Measurements from ENCODE around the gene NFATC1.

The NFATC1 gene

DNA sequence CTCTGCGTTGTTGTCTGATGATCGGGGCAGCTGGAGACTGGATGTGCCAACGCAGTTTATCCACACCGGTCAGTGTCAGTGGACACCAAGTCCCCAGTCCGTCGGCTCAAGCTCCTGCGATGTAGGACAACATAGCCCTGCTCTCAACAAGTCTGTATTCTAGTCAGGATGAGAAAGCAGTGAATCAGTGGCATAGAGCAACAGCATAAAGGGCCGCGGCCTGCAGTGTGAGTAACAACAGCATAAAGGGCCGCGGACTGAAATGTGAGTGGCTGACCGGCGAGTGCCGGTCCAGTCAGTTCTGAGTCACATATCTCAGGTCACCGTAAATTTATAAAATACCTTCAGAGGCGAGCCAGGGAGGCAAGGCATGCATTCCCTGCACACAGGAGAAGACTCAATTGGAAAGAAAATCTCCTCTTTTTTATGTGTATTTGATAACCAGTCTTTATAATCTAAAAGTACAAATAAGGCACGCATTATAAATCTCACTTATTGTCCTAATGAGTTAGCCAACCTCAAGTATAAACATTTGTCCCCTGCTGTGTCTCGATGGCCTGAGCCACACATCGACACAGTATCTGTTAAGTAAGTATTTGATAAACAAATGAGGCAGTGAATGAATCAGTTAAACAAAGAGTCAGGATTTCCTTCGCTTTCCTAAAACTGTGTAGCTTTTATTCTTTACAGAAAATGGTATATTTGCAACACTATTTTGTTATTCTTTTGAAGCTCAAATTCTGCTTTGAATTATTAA lies 33.8 kb upstream of the NFATC1 start:
- peak; percentile 48; the same call in 2 of the 3 replicates for ATAC-seq (ENCODE audit: low read depth)
- DNase-seq (ENCODE audit: low spot score) = no peak
- Histone ChIP-seq H3K9me3 (ENCODE audit: severe bottlenecking) (no peaks in the 10 kb centered on the region), H3K36me3 (ENCODE audit: low read depth) (no peaks in the 10 kb centered on the region), H3K4me3 (ENCODE audit: severe bottlenecking) (no peak overlapping the region), H3K4me1 (ENCODE audit: insufficient read depth, poor library complexity, severe bottlenecking) (no peaks in the 10 kb centered on the region), H3K27ac (ENCODE audit: poor library complexity, severe bottlenecking) (no peak overlapping the region), H3K27me3 (ENCODE audit: insufficient read depth, poor library complexity, severe bottlenecking) (no peaks in the 10 kb centered on the region)
- no peak for TF ChIP-seq CTCF (IDR thresholded peaks at IDR 0.05; ENCODE audit: poor library complexity, severe bottlenecking)

DNA sequence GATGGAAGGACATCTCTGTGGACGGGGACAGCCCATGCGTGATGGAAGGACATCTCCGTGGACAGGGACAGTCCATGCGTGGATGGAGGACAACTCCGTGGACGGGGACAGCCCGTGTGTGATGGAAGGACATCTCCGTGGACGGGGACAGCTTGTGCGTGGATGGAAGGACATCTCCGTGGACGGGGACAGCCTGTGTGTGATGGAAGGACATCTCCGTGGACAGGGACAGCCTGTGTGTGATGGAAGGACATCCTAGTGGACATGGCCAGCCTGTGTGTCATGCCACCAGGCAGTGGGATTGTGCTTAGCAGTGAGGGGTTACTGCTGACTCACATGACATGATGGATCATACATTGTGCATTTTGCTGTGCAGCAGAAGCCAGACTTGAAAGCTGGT lies 30.0 kb upstream of the NFATC1 start:
- ATAC-seq (ENCODE audit: low read depth) = no peak
- no peak overlapping the region for H3K4me3 ChIP-seq (ENCODE audit: severe bottlenecking)
- TF ChIP-seq CTCF (IDR thresholded peaks at IDR 0.05; ENCODE audit: poor library complexity, severe bottlenecking) = no peak
- H3K4me1 ChIP-seq (ENCODE audit: insufficient read depth, poor library complexity, severe bottlenecking) = no peaks in the 10 kb centered on the region
- H3K27me3 ChIP-seq (ENCODE audit: insufficient read depth, poor library complexity, severe bottlenecking) = no peaks in the 10 kb centered on the region
- no peak for DNase-seq (ENCODE audit: low spot score)
- H3K27ac ChIP-seq (ENCODE audit: poor library complexity, severe bottlenecking) = no peak overlapping the region
- no peaks in the 10 kb centered on the region for H3K9me3 ChIP-seq (ENCODE audit: severe bottlenecking)
- no peaks in the 10 kb centered on the region for H3K36me3 ChIP-seq (ENCODE audit: low read depth)

GRCh38 chr18:79366177-79367094 lies 29.3 kb upstream of the NFATC1 start:
- ATAC-seq (ENCODE audit: low read depth) (no peak), DNase-seq (ENCODE audit: low spot score) (no peak)
- Histone ChIP-seq H3K27me3 (ENCODE audit: insufficient read depth, poor library complexity, severe bottlenecking) (no peaks in the 10 kb centered on the region), H3K9me3 (ENCODE audit: severe bottlenecking) (no peaks in the 10 kb centered on the region), H3K36me3 (ENCODE audit: low read depth) (no peaks in the 10 kb centered on the region), H3K4me3 (ENCODE audit: severe bottlenecking) (no peak overlapping the region), H3K4me1 (ENCODE audit: insufficient read depth, poor library complexity, severe bottlenecking) (no peaks in the 10 kb centered on the region), H3K27ac (ENCODE audit: poor library complexity, severe bottlenecking) (no peak overlapping the region)
- no peak for TF ChIP-seq CTCF (IDR thresholded peaks at IDR 0.05; ENCODE audit: poor library complexity, severe bottlenecking)

GRCh38 chr18:79367480-79367879 lies 28.2 kb upstream of the NFATC1 start:
- TF ChIP-seq CTCF (IDR thresholded peaks at IDR 0.05; ENCODE audit: poor library complexity, severe bottlenecking) = no peak
- Histone ChIP-seq H3K4me3 (ENCODE audit: severe bottlenecking) (no peak overlapping the region), H3K4me1 (ENCODE audit: insufficient read depth, poor library complexity, severe bottlenecking) (no peaks in the 10 kb centered on the region), H3K36me3 (ENCODE audit: low read depth) (no peaks in the 10 kb centered on the region), H3K9me3 (ENCODE audit: severe bottlenecking) (no peaks in the 10 kb centered on the region), H3K27me3 (ENCODE audit: insufficient read depth, poor library complexity, severe bottlenecking) (no peaks in the 10 kb centered on the region), H3K27ac (ENCODE audit: poor library complexity, severe bottlenecking) (no peak overlapping the region)
- no peak for DNase-seq (ENCODE audit: low spot score)
- no peak for ATAC-seq (ENCODE audit: low read depth)
